Measurements from ENCODE around the gene DSTYK.

Gene DSTYK

GRCh38 chr1:205199090-205199930 is 12.2 kb downstream of the DSTYK start:
- Histone ChIP-seq H3K36me3 (ENCODE audit: control insufficient read depth in 2 of 2, insufficient read depth in 1 of 2, low read length in 2 of 2) (no peaks in the 10 kb centered on the region), H3K4me1 (ENCODE audit: control insufficient read depth, insufficient read depth, low read length) (peaks cover 7% of the 10 kb centered on the region), H3K27ac (ENCODE audit: extremely low read depth, low read depth, low read length) (no peak overlapping the region), H3K9me3 (ENCODE audit: control insufficient read depth, insufficient read depth, low read depth, low read length) (no peaks in the 10 kb centered on the region), H3K4me3 (ENCODE audit: low read depth, low read length) (no peak overlapping the region)
- ChIA-PET POLR2A (interaction anchor here (0.5 to 1.2 kb wide), 2 partner anchors 19 to 46 kb away, joined by 3 to 4 read pairs; no protein-coding TSS in a partner anchor), CTCF (interaction anchor here (0.5 to 1.2 kb wide), 2 partner anchors 57 to 436 kb away, joined by 3 to 4 read pairs; no protein-coding TSS in a partner anchor)
- TF ChIP-seq ZXDB (tag by site-specific recombination; IDR thresholded peaks at IDR 0.05): peak; percentile 83
- peak; percentile 47; the same call in 1 of the 2 replicates for TF ChIP-seq PRDM10 (tag by site-specific recombination; IDR thresholded peaks at IDR 0.05)
- no peak for TF ChIP-seq HOXC10 (CRISPR knock-in tag; IDR thresholded peaks at IDR 0.05)
- TF ChIP-seq ZBTB10 (tag by site-specific recombination; IDR thresholded peaks at IDR 0.05): no peak
- TF ChIP-seq ZNF768 (tag by site-specific recombination; IDR thresholded peaks at IDR 0.05): no peak
- no peak for TF ChIP-seq ZNF48 (tag by site-specific recombination; IDR thresholded peaks at IDR 0.05)
- 0 out of 2 replicates have a peak, but pooled peaks have one; percentile 22 for TF ChIP-seq CTCF (tag by site-specific recombination; IDR thresholded peaks at IDR 0.05)
- peak; percentile 82 for TF ChIP-seq PRDM6 (tag by site-specific recombination; IDR thresholded peaks at IDR 0.05)
- TF ChIP-seq ZNF449 (tag by site-specific recombination; IDR thresholded peaks at IDR 0.05): peak; percentile 68
- TF ChIP-seq BCL11B (tag by site-specific recombination; IDR thresholded peaks at IDR 0.05; ENCODE audit: low read depth): no peak
- TF ChIP-seq ZNF324 (tag by site-specific recombination; IDR thresholded peaks at IDR 0.05): no peak
- no peak for TF ChIP-seq ZNF670 (tag by site-specific recombination; IDR thresholded peaks at IDR 0.05; ENCODE audit: low read depth)
- TF ChIP-seq ZNF677 (tag by site-specific recombination; IDR thresholded peaks at IDR 0.05): no peak
- TF ChIP-seq ZNF791 (tag by site-specific recombination; IDR thresholded peaks at IDR 0.05): no peak
- no peak for TF ChIP-seq ZNF510 (tag by site-specific recombination; IDR thresholded peaks at IDR 0.05; ENCODE audit: insufficient replicate concordance)
- no peak for TF ChIP-seq ZNF639 (tag by site-specific recombination; IDR thresholded peaks at IDR 0.05)
- TF ChIP-seq ZNF488 (tag by site-specific recombination; IDR thresholded peaks at IDR 0.05): no peak
- TF ChIP-seq ZNF148 (tag by site-specific recombination; IDR thresholded peaks at IDR 0.05; ENCODE audit: borderline replicate concordance): no peak
- TF ChIP-seq ZNF157 (tag by site-specific recombination; IDR thresholded peaks at IDR 0.05): no peak

Measured in HEK293 (cell line).